Gastrocnemius medialis (tissue), 4 donors: ENCODE measurements around the gene RAPGEF1. TPM values are rescaled to one million over a fixed set of nuclear protein-coding genes. Genes with fewer than 3 reads are reported as not detected.

Experiments
- ATAC-seq, 2 donors: fragments of 150-250 bp; one replicate each; pipeline ENCODE4 v1.9.1; 2016
- DNase-seq, 2 donors: peaks; one replicate each; pipeline ENCODE4 v3.0.0-alpha.2; 2019
- H3K27ac ChIP-seq, 4 donors: fragments of 200-600 bp; sonication (generic); 1 replicate in 1 of 4; 2 replicates in 3 of 4; pipeline ENCODE4 v1.5.1; 2016 to 2018; ENCODE audit warnings: mild to moderate bottlenecking in 2 of 4, moderate library complexity in 1 of 4
- H3K27me3 ChIP-seq, 3 donors: fragments of 200-600 bp; sonication (generic) in 2 of 3; 1 replicate in 1 of 3; 2 replicates in 2 of 3; pipeline versions ENCODE4 v1.5.1 to v1.6.0; 2016 to 2019; ENCODE audit warnings: mild to moderate bottlenecking in 1 of 3, moderate library complexity in 1 of 3
- H3K36me3 ChIP-seq, 2 donors: fragments of 200-600 bp; sonication (generic) in 1 of 2; one replicate each; pipeline ENCODE4 v1.5.1; 2017 to 2018
- H3K4me1 ChIP-seq, 2 donors: fragments of 200-600 bp; sonication (generic) in 1 of 2; one replicate each; pipeline ENCODE4 v1.5.1; 2016 to 2017; ENCODE audit warnings: mild to moderate bottlenecking in 2 of 2
- H3K4me3 ChIP-seq, 4 donors: fragments of 200-600 bp; sonication (generic) in 3 of 4; 1 replicate in 1 of 4; 2 replicates in 3 of 4; pipeline ENCODE4 v1.5.1; 2016 to 2019; ENCODE audit warnings: mild to moderate bottlenecking in 2 of 4
- H3K9me3 ChIP-seq, 3 donors: fragments of 200-600 bp; sonication (generic) in 2 of 3; 1 replicate in 1 of 3; 2 replicates in 2 of 3; pipeline ENCODE4 v1.5.1; 2016 to 2019
- POLR2A ChIP-seq, 2 donors: fragments of 450-650 bp; IDR thresholded peaks; one replicate each; pipeline ENCODE4 v1.6.1; 2017; ENCODE audit warnings: antibody characterized with exemption in 2 of 2, mild to moderate bottlenecking in 2 of 2, moderate library complexity in 2 of 2
- in situ Hi-C, 4 donors: fragments of 200-750 bp; cut with MboI; loops; one replicate each; pipeline versions ENCODE4 v1.15.0 to v1.8.0; 2017; ENCODE audit warnings: low sequenced_read_pairs in 4 of 4
- intact Hi-C: fragments of 100-400 bp; cut with DNase I; formaldehyde crosslinking; loops from one replicate; pipeline ENCODE4 v1.15.1; 2023; ENCODE audit warnings: low total_unique reads
- total RNA-seq, 4 donors: library from RNA; depleted of rRNA; stranded (reverse); fragments of >200 nt; gene quantifications; one replicate each; pipeline versions ENCODE4 v1.1.0 to v1.2.3, GENCODE V29; 2016
- TF ChIP-seq, protein P1 (sequence below), 5 experiments: fragments of 450-650 bp in 3 of 5; fragments of 200-600 bp in 2 of 5; sonication (generic) in 2 of 5; IDR thresholded peaks in 4 of 5; conservative IDR thresholded peaks in 1 of 5; 1 replicate in 4 of 5; 2 replicates in 1 of 5; pipeline ENCODE4 v1.5.1; 2016 to 2019; ENCODE audit warnings: antibody characterized with exemption in 5 of 5, mild to moderate bottlenecking in 3 of 5, moderate library complexity in 3 of 5

RAPGEF1 gene
- total RNA-seq, 4 donors from 2014 or later: 123 to 296 (median 217) TPM

- Histone ChIP-seq H3K9me3 (no peaks in the 10 kb centered on the region), H3K4me3 (no peak overlapping the region), H3K27me3 (no peaks in the 10 kb centered on the region), H3K27ac (no peak overlapping the region), H3K36me3 (peaks cover 4 to 85% of the 10 kb centered on the region in 2 donors), H3K4me1 (peaks cover 0 to 3% of the 10 kb centered on the region in 2 donors)
- DNase-seq (no peak), ATAC-seq (no peak)
- TF ChIP-seq, protein P1, sequence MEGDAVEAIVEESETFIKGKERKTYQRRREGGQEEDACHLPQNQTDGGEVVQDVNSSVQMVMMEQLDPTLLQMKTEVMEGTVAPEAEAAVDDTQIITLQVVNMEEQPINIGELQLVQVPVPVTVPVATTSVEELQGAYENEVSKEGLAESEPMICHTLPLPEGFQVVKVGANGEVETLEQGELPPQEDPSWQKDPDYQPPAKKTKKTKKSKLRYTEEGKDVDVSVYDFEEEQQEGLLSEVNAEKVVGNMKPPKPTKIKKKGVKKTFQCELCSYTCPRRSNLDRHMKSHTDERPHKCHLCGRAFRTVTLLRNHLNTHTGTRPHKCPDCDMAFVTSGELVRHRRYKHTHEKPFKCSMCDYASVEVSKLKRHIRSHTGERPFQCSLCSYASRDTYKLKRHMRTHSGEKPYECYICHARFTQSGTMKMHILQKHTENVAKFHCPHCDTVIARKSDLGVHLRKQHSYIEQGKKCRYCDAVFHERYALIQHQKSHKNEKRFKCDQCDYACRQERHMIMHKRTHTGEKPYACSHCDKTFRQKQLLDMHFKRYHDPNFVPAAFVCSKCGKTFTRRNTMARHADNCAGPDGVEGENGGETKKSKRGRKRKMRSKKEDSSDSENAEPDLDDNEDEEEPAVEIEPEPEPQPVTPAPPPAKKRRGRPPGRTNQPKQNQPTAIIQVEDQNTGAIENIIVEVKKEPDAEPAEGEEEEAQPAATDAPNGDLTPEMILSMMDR (IDR thresholded peaks at IDR 0.05 in 4 of 5, conservative IDR thresholded peaks at IDR 0.05 in 1 of 5): no peak
- TF ChIP-seq POLR2A (IDR thresholded peaks at IDR 0.05): no peak
- intact Hi-C loops: no loop called here
- in situ Hi-C loops: loop anchor here in 1 of 4 donors (25.0 kb wide), 1 partner anchor 680 kb away; no protein-coding TSS in a partner anchor
Observed at GRCh38 chr9:131582466-131583336, 157.2 kb downstream of the RAPGEF1 start.

- no peak for DNase-seq
- in situ Hi-C loops: loop anchor here in 1 of 4 donors (25.0 kb wide), 1 partner anchor 680 kb away; no protein-coding TSS in a partner anchor
Observed at GRCh38 chr9:131582056-131582455, 157.8 kb downstream of the RAPGEF1 start.

DNA sequence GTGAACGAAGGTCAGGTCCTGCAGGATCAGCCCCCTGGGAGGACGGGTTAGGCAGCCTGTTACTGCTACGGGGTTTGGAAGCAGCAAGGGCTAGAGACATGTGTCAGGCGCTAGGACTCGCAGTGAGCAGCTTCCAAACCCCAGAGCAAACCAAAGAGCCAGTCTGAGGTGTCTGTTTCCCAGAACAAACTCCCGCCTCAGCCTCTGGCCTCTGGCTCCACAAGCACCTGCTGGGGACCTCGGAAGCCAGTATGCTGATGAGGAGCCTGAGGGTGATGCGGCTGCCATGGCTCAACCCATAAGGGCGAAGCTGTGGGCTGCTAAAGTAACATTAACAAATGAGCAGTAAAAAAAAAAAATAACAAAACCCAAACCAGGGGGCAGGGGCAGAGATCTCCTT is 159.5 kb downstream of the RAPGEF1 start:
- in situ Hi-C loops (loop anchor here in 1 of 4 donors (25.0 kb wide), 1 partner anchor 682 kb away; no protein-coding TSS in a partner anchor), intact Hi-C loops (no loop called here)
- Histone ChIP-seq H3K9me3 (no peaks in the 10 kb centered on the region), H3K27me3 (no peaks in the 10 kb centered on the region), H3K27ac (no peak overlapping the region), H3K36me3 (peaks cover 0 to 92% of the 10 kb centered on the region in 2 donors), H3K4me1 (peaks cover 0 to 3% of the 10 kb centered on the region in 2 donors), H3K4me3 (no peak overlapping the region)
- TF ChIP-seq POLR2A (IDR thresholded peaks at IDR 0.05): no peak
- TF ChIP-seq, protein P1 (IDR thresholded peaks at IDR 0.05 in 4 of 5, conservative IDR thresholded peaks at IDR 0.05 in 1 of 5): no peak
- no peak for ATAC-seq
- no peak for DNase-seq

More at GRCh38 chr9:131582056-131582455, 157.8 kb downstream of the RAPGEF1 start:
- intact Hi-C loops: no loop called here
- H3K36me3 ChIP-seq: peaks cover 0 to 86% of the 10 kb centered on the region in 2 donors
- no peak overlapping the region for H3K27ac ChIP-seq
- H3K27me3 ChIP-seq: no peaks in the 10 kb centered on the region
- no peak for ATAC-seq
- H3K4me3 ChIP-seq: no peak overlapping the region
- peaks cover 0 to 3% of the 10 kb centered on the region in 2 donors for H3K4me1 ChIP-seq
- TF ChIP-seq, protein P1 (IDR thresholded peaks at IDR 0.05 in 4 of 5, conservative IDR thresholded peaks at IDR 0.05 in 1 of 5): no peak
- TF ChIP-seq POLR2A (IDR thresholded peaks at IDR 0.05): no peak
- no peaks in the 10 kb centered on the region for H3K9me3 ChIP-seq

DNA sequence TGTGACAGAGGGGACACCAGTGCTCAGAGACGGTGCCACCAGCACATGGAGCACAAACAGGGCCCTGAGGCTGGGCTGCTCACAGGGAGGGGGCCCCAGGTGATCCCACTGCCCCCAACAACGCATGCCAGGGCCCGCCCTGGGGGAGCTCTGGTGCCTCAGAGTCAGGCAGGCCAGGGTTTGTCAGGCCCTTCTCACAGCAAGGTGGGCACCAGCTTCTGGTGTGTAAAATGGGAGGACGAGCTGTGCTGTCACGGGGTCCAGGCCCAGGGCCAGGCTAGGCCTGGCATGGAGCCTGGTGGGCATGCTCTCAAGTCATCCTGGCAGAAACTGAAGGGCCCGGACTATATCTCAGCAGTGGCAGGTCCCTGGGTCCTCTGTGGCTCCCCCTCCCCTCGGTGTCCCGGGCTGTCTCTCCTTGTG is 160.1 kb downstream of the RAPGEF1 start:
- Histone ChIP-seq H3K36me3 (peaks cover 0 to 92% of the 10 kb centered on the region in 2 donors), H3K27ac (no peak overlapping the region), H3K4me1 (peaks cover 0 to 3% of the 10 kb centered on the region in 2 donors), H3K4me3 (no peak overlapping the region), H3K9me3 (no peaks in the 10 kb centered on the region), H3K27me3 (no peaks in the 10 kb centered on the region)
- no peak for DNase-seq
- in situ Hi-C loops (loop anchor here in 1 of 4 donors (25.0 kb wide), 1 partner anchor 683 kb away; no protein-coding TSS in a partner anchor), intact Hi-C loops (no loop called here)
- TF ChIP-seq, protein P1 (IDR thresholded peaks at IDR 0.05 in 4 of 5, conservative IDR thresholded peaks at IDR 0.05 in 1 of 5): no peak
- no peak for TF ChIP-seq POLR2A (IDR thresholded peaks at IDR 0.05)
- ATAC-seq: peak in 1 of 2 donors; percentile 59
